Left colon (tissue), 2 donors: ENCODE results near the gene RPRD2. TPM values are rescaled to one million over a fixed set of nuclear protein-coding genes. Genes with fewer than 3 reads are reported as not detected.

Experiments
- ATAC-seq: fragments of 200-7000 bp; cut with Tn5 transposase; one replicate; pipeline ENCODE4 v1.9.1; 2020; ENCODE audit warnings: mild to moderate bottlenecking, moderate library complexity
- DNase-seq, 2 donors: peaks; one replicate each; pipeline ENCODE4 v3.0.0-alpha.2; 2020
- intact Hi-C, 2 donors: fragments of 100-400 bp; cut with DNase I in 1 of 2; cut with micrococcal nuclease in 1 of 2; formaldehyde crosslinking; loops; one replicate each; pipeline versions ENCODE4 v1.11.2 to v1.14.0; 2022; cut with DNase I, micrococcal nuclease
- microRNA-seq, 2 donors: library from miRNA; unstranded; fragments of <30 nt; microRNA quantifications; one replicate each; pipeline versions ENCODE4 v1.1.0 to v1.2.0, GENCODE V29; 2020
- total RNA-seq, 2 donors: library from RNA; stranded (reverse); fragmentation: NEBNext Ultra II Directional; extraction: Animal tissue kit (Norgen Biotek cat#: 25700); gene quantifications; one replicate each; pipeline ENCODE4 v1.2.1, GENCODE V29; 2021
- donor health status: DM: no; HTN: no; CAD: no.
- donor health status: DM: yes; HTN: yes; CAD: no.

RPRD2 gene
- total RNA-seq, 2 donors from 2014 or later: 25.4 to 28.1 TPM

DNA sequence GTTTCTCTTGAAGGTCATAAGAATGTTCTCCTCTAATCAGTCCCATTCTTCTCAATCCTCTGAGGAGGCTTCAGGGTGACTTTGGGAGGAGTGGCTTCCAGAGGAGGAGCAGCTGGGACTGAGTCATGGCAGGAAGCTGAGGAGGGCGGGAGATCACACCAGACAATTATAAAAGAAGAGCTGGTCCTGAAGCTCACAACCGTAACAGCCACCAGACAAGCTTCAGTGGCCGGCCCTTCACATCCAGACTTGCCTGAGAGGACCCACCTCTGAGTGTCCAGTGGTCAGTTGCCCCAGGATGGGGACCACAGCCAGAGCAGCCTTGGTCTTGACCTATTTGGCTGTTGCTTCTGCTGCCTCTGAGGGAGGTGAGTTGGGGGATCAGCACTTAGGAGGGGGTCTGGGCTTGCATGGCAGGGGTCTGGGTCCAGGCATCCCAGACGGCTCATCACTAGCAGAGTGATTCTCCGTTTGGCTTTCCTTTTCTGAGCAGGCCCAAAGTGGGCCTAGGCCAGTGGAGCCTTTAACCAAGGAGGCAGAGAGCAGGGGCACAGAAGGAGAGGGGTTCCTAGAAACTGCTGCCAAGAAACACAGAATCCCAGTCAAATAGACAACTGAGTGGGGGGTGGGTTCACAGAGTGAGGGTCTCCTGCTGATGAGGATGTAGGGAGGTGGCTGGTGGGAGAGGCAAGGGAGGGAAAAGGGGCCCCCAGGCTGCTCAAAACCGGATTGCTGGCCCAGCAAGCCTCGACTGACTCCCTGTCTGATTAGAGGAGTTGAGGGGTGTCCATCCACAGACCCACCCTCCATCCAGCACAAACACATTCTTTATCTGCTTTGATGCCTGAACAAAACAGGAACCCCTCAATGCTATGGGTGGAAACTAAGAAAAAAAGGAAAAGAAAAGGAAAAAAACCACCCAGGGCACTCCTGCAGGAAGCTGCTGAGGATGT, 144.2 kb downstream of the RPRD2 start, which contains the start of gene ECM1:
TSS of gene ECM1 (plus strand) at position 198 of the 953 bp plus-strand sequence. CDS start at position 299, 101 bp downstream.
- ATAC-seq (peak; percentile 91), DNase-seq (peak in 1 of 2 donors; percentile 48)
- intact Hi-C loops: no loop called here

DNA sequence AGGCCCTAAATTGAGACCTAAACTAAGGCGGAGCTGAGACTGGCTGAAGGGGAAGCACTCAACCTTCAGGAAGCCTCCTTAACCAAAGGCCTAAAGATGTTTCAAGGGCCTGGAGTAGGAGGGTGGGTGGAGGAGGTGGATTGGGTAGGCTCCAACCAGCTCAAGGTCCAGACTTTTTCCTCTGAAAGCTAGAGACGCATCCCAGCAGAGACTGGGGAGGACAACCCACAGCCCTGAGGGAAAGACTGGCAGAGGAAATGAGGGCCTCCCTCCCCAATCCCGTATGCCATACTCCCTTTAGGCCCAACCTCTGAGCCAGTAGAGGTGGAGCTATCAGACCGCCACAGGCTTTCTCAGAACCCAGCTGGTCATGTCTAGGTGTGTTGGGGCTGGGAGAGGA, 145.0 kb downstream of the RPRD2 start:
- DNase-seq: no peak
- intact Hi-C loops: no loop called here
- no peak for ATAC-seq

- intact Hi-C loops: no loop called here
- DNase-seq: no peak
- no peak for ATAC-seq
Measured at GRCh38 chr1:150511551-150511950, 147.6 kb downstream of the RPRD2 start.

- intact Hi-C loops: no loop called here
- DNase-seq: no peak
- ATAC-seq: no peak
Measured at GRCh38 chr1:150511985-150512660, 148.2 kb downstream of the RPRD2 start.

- DNase-seq (no peak), ATAC-seq (no peak)
- intact Hi-C loops: no loop called here
Measured at GRCh38 chr1:150512846-150513245, 148.9 kb downstream of the RPRD2 start.

- DNase-seq: no peak
- no peak for ATAC-seq
Measured at GRCh38 chr1:150513351-150513791, 149.4 kb downstream of the RPRD2 start.

GRCh38 chr1:150514260-150514659, 150.3 kb downstream of the RPRD2 start:
- DNase-seq (no peak), ATAC-seq (no peak)
- intact Hi-C loops: no loop called here

More at GRCh38 chr1:150513351-150513791, 149.4 kb downstream of the RPRD2 start:
- intact Hi-C loops: no loop called here

DNA sequence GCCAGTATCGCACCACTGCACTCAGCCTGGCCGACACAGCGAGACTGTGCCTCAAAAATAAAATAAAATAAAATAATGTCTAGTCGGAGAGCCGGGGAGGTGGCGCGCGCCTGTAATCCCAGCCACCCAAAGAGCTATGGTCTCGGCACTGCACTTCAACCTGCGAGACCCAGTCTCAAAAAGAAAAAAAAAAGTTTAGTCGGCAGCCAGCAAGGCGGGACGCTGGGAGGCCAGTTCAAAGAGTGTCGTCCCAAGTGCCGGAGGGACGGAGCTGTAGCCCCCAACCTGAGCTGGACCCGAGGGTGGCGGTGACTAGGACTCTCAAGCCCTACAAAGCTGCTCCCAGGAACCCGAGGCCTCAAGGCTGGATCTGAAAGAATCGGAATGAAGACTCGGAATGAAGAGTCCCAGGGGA, 151.0 kb downstream of the RPRD2 start:
- intact Hi-C loops: no loop called here
- ATAC-seq (peak; percentile 3), DNase-seq (no peak)

DNA sequence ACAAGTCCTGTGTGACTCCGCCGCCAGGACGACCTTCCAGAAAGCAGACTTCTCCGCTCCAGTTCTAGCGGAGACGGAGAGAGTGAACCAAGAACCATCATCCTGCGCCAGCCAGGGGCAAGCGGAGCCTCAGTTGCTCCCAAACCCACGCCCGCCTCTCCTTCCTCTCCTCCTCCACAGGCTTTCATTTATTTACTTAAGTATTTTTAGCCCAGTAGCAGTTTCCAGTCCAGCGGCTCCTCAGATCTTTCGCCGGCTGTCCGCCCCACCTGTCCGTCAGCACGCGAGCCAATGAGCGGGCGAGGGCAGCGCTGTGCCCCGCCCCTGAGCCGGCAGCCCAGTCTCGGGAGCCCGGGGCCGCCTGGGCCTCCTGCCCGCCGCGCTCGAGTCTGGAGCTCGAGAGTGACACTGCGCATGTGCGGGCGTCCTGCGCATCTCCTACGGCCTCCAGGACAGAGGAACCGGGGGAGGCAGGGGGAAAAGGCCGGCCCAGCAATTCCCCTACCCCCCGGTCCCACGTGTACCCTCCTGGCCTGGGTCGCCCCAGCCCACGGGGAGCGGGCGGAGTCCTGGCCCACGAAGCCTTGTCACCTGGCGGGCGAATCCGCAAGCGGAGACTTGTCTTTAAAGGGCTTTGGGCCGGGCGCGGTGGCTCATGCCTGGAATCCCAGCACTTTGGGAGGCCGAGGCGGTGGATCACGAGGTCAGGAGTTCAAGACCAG, 151.5 kb downstream of the RPRD2 start, which contains the start of gene FALEC:
TSS of gene FALEC (plus strand) at position 425 of the 722 bp plus-strand sequence.
- DNase-seq (peak; percentile 96), ATAC-seq (peak; percentile 97)
- intact Hi-C loops: no loop called here

DNA sequence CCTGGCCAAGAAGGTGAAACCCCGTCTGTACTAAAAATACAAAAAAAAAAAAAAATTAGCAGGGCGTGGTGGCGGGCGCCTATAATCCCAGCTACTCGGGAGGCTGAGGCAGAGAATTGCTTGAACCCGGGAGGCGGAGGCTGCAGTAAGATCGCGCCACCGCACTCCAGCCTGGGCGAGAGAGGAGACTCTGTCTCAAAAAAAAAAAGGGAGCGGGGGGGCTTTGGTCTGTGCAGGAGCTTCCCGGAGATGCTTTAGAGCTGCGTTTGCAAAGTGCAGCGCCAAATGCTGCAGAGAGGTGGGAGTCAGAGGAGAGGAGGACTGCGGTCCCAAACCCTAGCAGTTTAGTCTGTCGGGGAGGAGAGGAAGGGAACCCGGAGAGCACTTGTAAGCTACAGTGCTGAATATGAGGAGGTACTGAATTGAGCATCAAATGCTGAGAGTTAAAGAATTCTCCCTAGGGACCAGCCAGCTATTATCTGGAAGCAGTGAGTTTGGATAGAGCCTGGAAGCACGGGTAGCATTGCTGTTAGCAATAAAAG, 152.2 kb downstream of the RPRD2 start:
- peak; percentile 24 for ATAC-seq
- intact Hi-C loops: no loop called here

DNA sequence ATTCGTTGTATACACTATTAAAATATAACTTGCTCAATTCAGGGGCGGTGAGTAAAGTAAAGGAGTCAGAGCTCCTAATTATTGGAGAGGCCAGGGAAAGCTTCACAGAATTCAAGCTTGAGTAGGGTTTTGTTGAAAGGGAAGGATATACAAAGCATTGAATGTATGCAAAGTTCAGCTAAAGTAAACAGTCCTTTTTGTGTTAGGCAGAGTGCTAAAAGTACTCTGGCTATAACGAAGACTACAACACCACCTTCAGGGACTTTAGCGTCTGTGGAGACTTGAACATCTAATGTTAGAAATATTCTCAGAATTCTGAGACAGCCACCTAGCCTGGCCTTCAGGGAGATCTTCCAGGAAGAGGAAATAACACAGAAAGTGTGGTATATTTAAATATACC, 152.7 kb downstream of the RPRD2 start:
- intact Hi-C loops: no loop called here
- DNase-seq (no peak), ATAC-seq (peak; percentile 35)

More for the DNA sequence above, 152.2 kb downstream of the RPRD2 start:
- peak in 1 of 2 donors; percentile 35 for DNase-seq

DNA sequence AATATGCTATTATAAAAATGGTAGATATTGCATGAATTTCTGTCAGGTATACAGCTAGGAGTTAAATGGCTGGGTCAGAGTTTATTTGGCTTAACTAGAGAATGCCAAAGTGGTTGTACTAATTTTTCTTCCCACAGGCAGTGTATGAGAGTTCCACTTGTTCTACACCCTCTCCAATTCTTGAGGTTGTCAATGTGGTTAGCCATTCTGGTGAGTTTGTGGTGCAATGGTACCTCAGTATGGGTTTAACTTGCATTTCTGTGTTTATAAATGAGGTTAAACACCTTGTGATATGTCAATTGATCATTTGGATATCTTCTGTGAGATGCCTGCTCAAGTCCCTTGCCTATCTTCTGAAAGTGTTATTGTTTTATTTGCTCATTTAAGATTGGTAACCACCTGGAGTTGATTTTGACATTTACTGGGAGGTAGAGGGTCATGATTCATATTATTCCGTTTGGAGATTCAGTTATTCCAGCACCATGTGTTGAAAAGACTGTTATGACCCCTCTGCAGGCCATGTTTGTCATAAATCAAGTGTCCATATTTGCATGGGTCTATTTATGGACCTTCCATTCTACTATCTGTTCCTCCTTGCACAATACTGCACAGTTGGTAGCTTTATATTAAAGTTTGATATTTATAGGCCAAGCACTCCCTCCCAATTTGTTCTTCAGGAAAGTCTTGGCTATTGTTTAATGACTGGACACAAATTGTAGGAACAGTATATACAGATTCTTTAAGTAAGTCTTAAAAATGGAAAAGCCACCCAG, 157.4 kb downstream of the RPRD2 start:
- intact Hi-C loops: no loop called here
- no peak for ATAC-seq
- no peak for DNase-seq

- ATAC-seq (no peak), DNase-seq (no peak)
- intact Hi-C loops: no loop called here
Measured at GRCh38 chr1:150525348-150525747, 161.4 kb downstream of the RPRD2 start.

Small RNA genes within 50 kb of the gene (microRNA-seq; reads per million reads assigned to microRNA genes)
- gene MIR6878: 0 reads per million in 2 donors

Other genes starting within 250 kb of the RPRD2 start
- 10 to 100 TPM in 1 of 2 donors, 1 to 10 TPM in 1; 4.8 to 43.0 TPM for gene PLEKHO1, start 214.2 kb upstream of the RPRD2 start, total RNA-seq
- 10 to 100 TPM; 10.5 to 13.6 TPM for gene ANP32E, start 128.0 kb upstream of the RPRD2 start, total RNA-seq
- gene CA14, start 106.4 kb upstream of the RPRD2 start, total RNA-seq: under 1 TPM; 0.28 to 0.34 TPM
- 100 to 1,000 TPM; 194 to 199 TPM for gene APH1A, start 95.1 kb upstream of the RPRD2 start, total RNA-seq
- gene C1orf54, start 91.4 kb upstream of the RPRD2 start, total RNA-seq: 10 to 100 TPM in 1 of 2 donors, 1 to 10 TPM in 1; 4.5 to 11.5 TPM
- 1 to 10 TPM in 1 of 2 donors, under 1 TPM in 1; 0.95 to 1.3 TPM for gene CIART, start 81.6 kb upstream of the RPRD2 start, total RNA-seq
- gene MRPS21, start 70.3 kb upstream of the RPRD2 start, total RNA-seq: 10 to 100 TPM; 36.2 to 44.3 TPM
- 10 to 100 TPM; 45.4 to 47.1 TPM for gene PRPF3, start 42.6 kb upstream of the RPRD2 start, total RNA-seq
- gene TARS2, start 123.3 kb downstream of the RPRD2 start, total RNA-seq: 10 to 100 TPM; 15.6 to 22.0 TPM
- 1 to 10 TPM; 6.3 to 9.1 TPM for gene ECM1, start 144.0 kb downstream of the RPRD2 start, total RNA-seq
- gene FALEC, start 151.6 kb downstream of the RPRD2 start, total RNA-seq: not detected
- 1 to 10 TPM; 6.9 to 9.5 TPM for gene ADAMTSL4, start 185.3 kb downstream of the RPRD2 start, total RNA-seq
- 100 to 1,000 TPM; 263 TPM for gene MCL1, start 215.5 kb downstream of the RPRD2 start, total RNA-seq